Activated CD8-positive, alpha-beta memory T cell treated with anti-CD3 and anti-CD28 coated beads, Interleukin-2, amount 50 U/mL, for 24 hours (primary cell): Measurements from ENCODE around the gene PIGR.
"Not testable (repeated sequence)": the region's sequence is repeated elsewhere in the genome, so short reads cannot be mapped to it uniquely, and the experiment has no call there.

Source experiments
- DNase-seq: peaks from one replicate; pipeline ENCODE4 v3.0.0-alpha.2; 2020; ENCODE audit errors: extremely low read depth

The PIGR gene

GRCh38 chr1:206933333-206933945 lies 12.8 kb downstream of the PIGR start:
- DNase-seq, result no peak

- DNase-seq, result no peak
Observed at GRCh38 chr1:206932177-206932576, 14.1 kb downstream of the PIGR start.

- DNase-seq, result no peak
Observed at GRCh38 chr1:206931709-206932108, 14.6 kb downstream of the PIGR start.

- no peak for DNase-seq
Observed at GRCh38 chr1:206930210-206930798, 16.0 kb downstream of the PIGR start.

- no peak for DNase-seq
Observed at GRCh38 chr1:206929524-206929923, 16.7 kb downstream of the PIGR start.

- DNase-seq, result no peak
Observed at GRCh38 chr1:206926286-206926685, 20.0 kb downstream of the PIGR start.

GRCh38 chr1:206925106-206925736 lies 21.0 kb downstream of the PIGR start:
- no peak for DNase-seq

GRCh38 chr1:206924592-206925105 lies 21.6 kb downstream of the PIGR start:
- no peak for DNase-seq

- not testable (repeated sequence) for DNase-seq
Observed at GRCh38 chr1:206923961-206924557, 22.2 kb downstream of the PIGR start.

- peak; percentile 53 for DNase-seq
Observed at GRCh38 chr1:206923009-206923960, 23.0 kb downstream of the PIGR start.

- DNase-seq, result no peak
Observed at GRCh38 chr1:206922524-206922923, 23.7 kb downstream of the PIGR start.

- no peak for DNase-seq
Observed at GRCh38 chr1:206921772-206922265, 24.4 kb downstream of the PIGR start, which contains the start of gene FCMR. TSS of gene FCMR (minus strand) at chr1:206921941. CDS start at chr1:206921854, 87 bp downstream.

GRCh38 chr1:206918076-206918475 lies 28.2 kb downstream of the PIGR start:
- DNase-seq, result no peak

GRCh38 chr1:206916000-206916709 lies 30.1 kb downstream of the PIGR start:
- DNase-seq, result no peak

- no peak for DNase-seq
Observed at GRCh38 chr1:206915030-206915735, 31.1 kb downstream of the PIGR start.

- DNase-seq, result no peak
Observed at GRCh38 chr1:206913766-206914537, 32.3 kb downstream of the PIGR start.

- DNase-seq, result no peak
Observed at GRCh38 chr1:206912445-206913095, 33.7 kb downstream of the PIGR start.

GRCh38 chr1:206911064-206911663 lies 35.1 kb downstream of the PIGR start:
- no peak for DNase-seq
